K562 (cell line): ENCODE measurements around the gene EIF4EBP2. TPM values are rescaled to one million over a fixed set of nuclear protein-coding genes. Genes with fewer than 3 reads are reported as not detected.
A peak's percentile ranks its signal among the peaks of the same experiment; 100 is the strongest.

Experiments
- CXXC5 ChIP-seq: fragments of 250-450 bp; sonication (Bioruptor Pico); IDR thresholded peaks from 2 replicates; pipeline ENCODE4 v1.8.0; 2022; ENCODE audit warnings: inconsistent platforms, mild to moderate bottlenecking, moderate library complexity
- EGR1 ChIP-seq: fragments of 450-650 bp; conservative IDR thresholded peaks from 2 replicates; pipeline ENCODE4 v1.6.1; 2017; ENCODE audit warnings: mild to moderate bottlenecking
- L3MBTL2 ChIP-seq: fragments of 450-650 bp; IDR thresholded peaks from 2 replicates; pipeline ENCODE4 v1.6.1; 2016; ENCODE audit warnings: mild to moderate bottlenecking, moderate library complexity
- LEF1 ChIP-seq: fragments of 450-650 bp; IDR thresholded peaks from 2 replicates; pipeline ENCODE4 v1.6.1; 2016; ENCODE audit warnings: mild to moderate bottlenecking
- MYC ChIP-seq, 2 experiments: fragments of 250-450 bp in 1 of 2; sonication (Bioruptor Pico) in 1 of 2; IDR thresholded peaks; 2 replicates each; pipeline versions ENCODE4 v1.5.1 to v1.6.1; 2012 to 2021; ENCODE audit warnings: low read depth in 2 of 2, borderline replicate concordance in 1 of 2, improper control_type of control experiment in 1 of 2, low read length in 1 of 2, mild to moderate bottlenecking in 1 of 2, moderate library complexity in 1 of 2
- SMARCC2 ChIP-seq: fragments of 450-650 bp; IDR thresholded peaks from 2 replicates; pipeline ENCODE4 v1.6.1; 2017; ENCODE audit warnings: antibody characterized with exemption, moderate library complexity, mild to moderate bottlenecking, low read depth
- SOX6 ChIP-seq: fragments of 450-650 bp; IDR thresholded peaks from 2 replicates; pipeline ENCODE4 v1.6.1; 2014; ENCODE audit warnings: mild to moderate bottlenecking
- TCF7 ChIP-seq: sonication (generic); IDR thresholded peaks from 2 replicates; pipeline ENCODE4 v1.6.1; 2016; ENCODE audit warnings: antibody characterized with exemption, borderline replicate concordance
- polyA plus RNA-seq, 8 experiments: library from polyadenylated mRNA; depleted of rRNA in 4 of 8; stranded (reverse) in 5 of 8; unstranded in 3 of 8; fragments of >200 nt; fragmentation: Nextera tagmentation in 2 of 8; fragmentation: Illumina TruSeq in 1 of 8; extraction: Ambion mirVana in 2 of 8; extraction: Trizol in 1 of 8; gene quantifications; 2 replicates each; pipeline versions ENCODE4 v1.2.1 to v1.2.3, GENCODE V29; 2011 to 2014; ENCODE audit warnings: inconsistent platforms in 1 of 8, missing spikeins in 1 of 8
- total RNA-seq, 7 experiments: library from RNA; depleted of rRNA in 6 of 7; stranded (reverse); fragments of >200 nt in 6 of 7; fragmentation: Illumina TruSeq in 2 of 7; extraction: Trizol in 2 of 7; gene quantifications; 2 replicates each; pipeline versions ENCODE4 v1.2.1 to v1.2.3, GENCODE V29; 2011 to 2021; ENCODE audit warnings: low replicate concordance in 1 of 7
- TF ChIP-seq, protein P1 (sequence below), 2 experiments: IDR thresholded peaks; 2 replicates each; pipeline ENCODE4 v1.6.1; 2012; ENCODE audit warnings: improper control_type of control experiment in 2 of 2, low read depth in 2 of 2, low read length in 2 of 2, borderline replicate concordance in 1 of 2

The EIF4EBP2 gene
- total and polyA plus RNA-seq, 9 of the 15 experiments (the other 6 are each of a cell fraction or from before 2014, with no cell fraction given), result 16.1 to 67.5 (median 38.3) TPM

DNA sequence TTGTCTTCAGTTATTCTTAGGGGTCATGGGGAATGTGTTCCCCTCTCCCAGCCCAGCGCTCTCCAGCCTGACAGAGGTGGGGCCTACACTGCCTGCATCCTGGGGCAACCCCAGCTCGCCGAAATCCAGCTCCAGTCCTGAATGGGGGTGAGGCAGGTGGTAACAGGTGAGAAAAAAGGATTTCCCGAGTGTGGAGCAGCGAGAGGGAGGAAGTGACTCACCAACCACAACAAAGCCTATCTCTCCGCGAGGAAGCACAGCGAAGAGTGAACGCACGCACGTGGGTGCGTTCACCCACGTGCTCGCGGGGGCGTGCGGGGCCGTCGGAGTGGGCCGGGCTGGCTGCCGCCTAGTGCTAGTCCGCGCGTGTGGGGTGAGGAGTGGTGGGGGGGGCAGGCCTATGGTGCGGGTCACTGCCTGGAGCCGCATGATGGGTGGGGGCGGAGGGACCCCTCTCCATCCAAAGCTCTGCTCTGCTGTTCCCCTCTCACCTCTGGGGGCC lies 73.8 kb downstream of the EIF4EBP2 start (continued):
- peak; percentile 73 for TF ChIP-seq CXXC5 (CRISPR knock-in tag)
- TF ChIP-seq LEF1, result peak; percentile 85
- TF ChIP-seq EGR1, result peak; percentile 100
- 0 out of 2 replicates have a peak, but pooled peaks have one; percentile 32 for TF ChIP-seq SMARCC2
- peak; percentile 61 for TF ChIP-seq L3MBTL2
- TF ChIP-seq TCF7, result peak; percentile 99
- TF ChIP-seq MYC (IDR thresholded peaks at IDR 0.05; ENCODE audit: low read depth, low read length), result peak; percentile 80
- 0 out of 2 replicates have a peak, but pooled peaks have one; percentile 23 for TF ChIP-seq MYC (CRISPR knock-in tag; IDR thresholded peaks at IDR 0.05; ENCODE audit: borderline replicate concordance, low read depth)
- TF ChIP-seq, protein P1, sequence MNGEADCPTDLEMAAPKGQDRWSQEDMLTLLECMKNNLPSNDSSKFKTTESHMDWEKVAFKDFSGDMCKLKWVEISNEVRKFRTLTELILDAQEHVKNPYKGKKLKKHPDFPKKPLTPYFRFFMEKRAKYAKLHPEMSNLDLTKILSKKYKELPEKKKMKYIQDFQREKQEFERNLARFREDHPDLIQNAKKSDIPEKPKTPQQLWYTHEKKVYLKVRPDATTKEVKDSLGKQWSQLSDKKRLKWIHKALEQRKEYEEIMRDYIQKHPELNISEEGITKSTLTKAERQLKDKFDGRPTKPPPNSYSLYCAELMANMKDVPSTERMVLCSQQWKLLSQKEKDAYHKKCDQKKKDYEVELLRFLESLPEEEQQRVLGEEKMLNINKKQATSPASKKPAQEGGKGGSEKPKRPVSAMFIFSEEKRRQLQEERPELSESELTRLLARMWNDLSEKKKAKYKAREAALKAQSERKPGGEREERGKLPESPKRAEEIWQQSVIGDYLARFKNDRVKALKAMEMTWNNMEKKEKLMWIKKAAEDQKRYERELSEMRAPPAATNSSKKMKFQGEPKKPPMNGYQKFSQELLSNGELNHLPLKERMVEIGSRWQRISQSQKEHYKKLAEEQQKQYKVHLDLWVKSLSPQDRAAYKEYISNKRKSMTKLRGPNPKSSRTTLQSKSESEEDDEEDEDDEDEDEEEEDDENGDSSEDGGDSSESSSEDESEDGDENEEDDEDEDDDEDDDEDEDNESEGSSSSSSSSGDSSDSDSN (IDR thresholded peaks at IDR 0.05; ENCODE audit: borderline replicate concordance in 1 of 2, low read depth in 2 of 2, low read length in 2 of 2), result no peak
- TF ChIP-seq SOX6, result peak; percentile 92
- TF ChIP-seq, all 486 proteins: peak for 54

Other genes with a start within 250 kb of the EIF4EBP2 start
- 63.0 and 68.5 TPM in 2 replicates for gene SAR1A, start 233.6 kb upstream of the EIF4EBP2 start, total RNA-seq (2014; rRNA removed)
- 96.9 and 105 TPM in 2 replicates for gene SAR1A, start 233.6 kb upstream of the EIF4EBP2 start, total RNA-seq (2014; rRNA removed; fragmentation: Illumina TruSeq; extraction: Trizol)
- 79.4 and 84.9 TPM in 2 replicates for gene SAR1A, start 233.6 kb upstream of the EIF4EBP2 start, total RNA-seq (2015; rRNA removed; fragmentation: Illumina TruSeq; extraction: Trizol)
- gene SAR1A, start 233.6 kb upstream of the EIF4EBP2 start, total RNA-seq (2021), result 119 and 123 TPM in 2 replicates
- gene SAR1A, start 233.6 kb upstream of the EIF4EBP2 start, polyA plus RNA-seq (2011; rRNA removed), result 123 and 129 TPM in 2 replicates
- 73.8 and 76.6 TPM in 2 replicates for gene SAR1A, start 233.6 kb upstream of the EIF4EBP2 start, polyA plus RNA-seq (2014; fragmentation: Illumina TruSeq; extraction: Trizol)
- gene SAR1A, start 233.6 kb upstream of the EIF4EBP2 start, polyA plus RNA-seq (2014; fragmentation: Nextera tagmentation; extraction: Ambion mirVana), result 100 to 1,000 TPM; 115 to 132 TPM
- gene SAR1A, start 233.6 kb upstream of the EIF4EBP2 start, polyA plus RNA-seq (2014; rRNA removed), result 53.0 and 55.8 TPM in 2 replicates
- 378 and 453 TPM in 2 replicates for gene PPA1, start 170.7 kb upstream of the EIF4EBP2 start, total RNA-seq (2014; rRNA removed)
- 635 and 699 TPM in 2 replicates for gene PPA1, start 170.7 kb upstream of the EIF4EBP2 start, total RNA-seq (2014; rRNA removed; fragmentation: Illumina TruSeq; extraction: Trizol)
- gene PPA1, start 170.7 kb upstream of the EIF4EBP2 start, total RNA-seq (2015; rRNA removed; fragmentation: Illumina TruSeq; extraction: Trizol), result 463 and 482 TPM in 2 replicates
- gene PPA1, start 170.7 kb upstream of the EIF4EBP2 start, total RNA-seq (2021), result 418 and 448 TPM in 2 replicates
- gene PPA1, start 170.7 kb upstream of the EIF4EBP2 start, polyA plus RNA-seq (2011; rRNA removed), result 408 and 606 TPM in 2 replicates
- gene PPA1, start 170.7 kb upstream of the EIF4EBP2 start, polyA plus RNA-seq (2014; fragmentation: Illumina TruSeq; extraction: Trizol), result 454 and 471 TPM in 2 replicates
- gene PPA1, start 170.7 kb upstream of the EIF4EBP2 start, polyA plus RNA-seq (2014; fragmentation: Nextera tagmentation; extraction: Ambion mirVana), result 100 to 1,000 TPM; 301 to 366 TPM
- 591 and 627 TPM in 2 replicates for gene PPA1, start 170.7 kb upstream of the EIF4EBP2 start, polyA plus RNA-seq (2014; rRNA removed)
- not detected in 2 replicates for gene NPFFR1, start 120.1 kb upstream of the EIF4EBP2 start, total RNA-seq (2014; rRNA removed)
- gene NPFFR1, start 120.1 kb upstream of the EIF4EBP2 start, total RNA-seq (2014; rRNA removed; fragmentation: Illumina TruSeq; extraction: Trizol), result under 0.01 TPM in 1 of 2 replicates, not detected in the other
- not detected in 2 replicates for gene NPFFR1, start 120.1 kb upstream of the EIF4EBP2 start, total RNA-seq (2015; rRNA removed; fragmentation: Illumina TruSeq; extraction: Trizol)
- gene NPFFR1, start 120.1 kb upstream of the EIF4EBP2 start, total RNA-seq (2021), result not detected in 2 replicates
- not detected in 2 replicates for gene NPFFR1, start 120.1 kb upstream of the EIF4EBP2 start, polyA plus RNA-seq (2011; rRNA removed)
- gene NPFFR1, start 120.1 kb upstream of the EIF4EBP2 start, polyA plus RNA-seq (2014; fragmentation: Illumina TruSeq; extraction: Trizol), result not detected in 2 replicates
- gene NPFFR1, start 120.1 kb upstream of the EIF4EBP2 start, polyA plus RNA-seq (2014; fragmentation: Nextera tagmentation; extraction: Ambion mirVana), result not detected
- gene NPFFR1, start 120.1 kb upstream of the EIF4EBP2 start, polyA plus RNA-seq (2014; rRNA removed), result not detected in 2 replicates
- gene LRRC20, start 21.5 kb upstream of the EIF4EBP2 start, total RNA-seq (2014; rRNA removed), result 9.8 and 14.3 TPM in 2 replicates
- gene LRRC20, start 21.5 kb upstream of the EIF4EBP2 start, total RNA-seq (2014; rRNA removed; fragmentation: Illumina TruSeq; extraction: Trizol), result 3.9 and 4.4 TPM in 2 replicates
- 8.6 and 10.1 TPM in 2 replicates for gene LRRC20, start 21.5 kb upstream of the EIF4EBP2 start, total RNA-seq (2015; rRNA removed; fragmentation: Illumina TruSeq; extraction: Trizol)
- gene LRRC20, start 21.5 kb upstream of the EIF4EBP2 start, total RNA-seq (2021), result 12.4 and 13.1 TPM in 2 replicates
- gene LRRC20, start 21.5 kb upstream of the EIF4EBP2 start, polyA plus RNA-seq (2011; rRNA removed), result 15.8 and 16.9 TPM in 2 replicates
- 14.2 and 16.7 TPM in 2 replicates for gene LRRC20, start 21.5 kb upstream of the EIF4EBP2 start, polyA plus RNA-seq (2014; fragmentation: Illumina TruSeq; extraction: Trizol)
- 1 to 10 TPM; 2.3 to 3.0 TPM for gene LRRC20, start 21.5 kb upstream of the EIF4EBP2 start, polyA plus RNA-seq (2014; fragmentation: Nextera tagmentation; extraction: Ambion mirVana)
- 11.0 and 11.4 TPM in 2 replicates for gene LRRC20, start 21.5 kb upstream of the EIF4EBP2 start, polyA plus RNA-seq (2014; rRNA removed)
- gene NODAL, start 37.5 kb downstream of the EIF4EBP2 start, total RNA-seq (2014; rRNA removed), result not detected in 2 replicates
- gene NODAL, start 37.5 kb downstream of the EIF4EBP2 start, total RNA-seq (2014; rRNA removed; fragmentation: Illumina TruSeq; extraction: Trizol), result not detected in 2 replicates
- gene NODAL, start 37.5 kb downstream of the EIF4EBP2 start, total RNA-seq (2015; rRNA removed; fragmentation: Illumina TruSeq; extraction: Trizol), result not detected in 2 replicates
- not detected in 2 replicates for gene NODAL, start 37.5 kb downstream of the EIF4EBP2 start, total RNA-seq (2021)
- not detected in 2 replicates for gene NODAL, start 37.5 kb downstream of the EIF4EBP2 start, polyA plus RNA-seq (2011; rRNA removed)
- gene NODAL, start 37.5 kb downstream of the EIF4EBP2 start, polyA plus RNA-seq (2014; fragmentation: Illumina TruSeq; extraction: Trizol), result not detected in 2 replicates
- gene NODAL, start 37.5 kb downstream of the EIF4EBP2 start, polyA plus RNA-seq (2014; fragmentation: Nextera tagmentation; extraction: Ambion mirVana), result not detected
- not detected in 2 replicates for gene NODAL, start 37.5 kb downstream of the EIF4EBP2 start, polyA plus RNA-seq (2014; rRNA removed)
- 0.09 and 0.16 TPM in 2 replicates for gene PALD1, start 74.6 kb downstream of the EIF4EBP2 start, total RNA-seq (2014; rRNA removed)
- gene PALD1, start 74.6 kb downstream of the EIF4EBP2 start, total RNA-seq (2014; rRNA removed; fragmentation: Illumina TruSeq; extraction: Trizol), result 0.03 and 0.07 TPM in 2 replicates
- 0.04 and 0.07 TPM in 2 replicates for gene PALD1, start 74.6 kb downstream of the EIF4EBP2 start, total RNA-seq (2015; rRNA removed; fragmentation: Illumina TruSeq; extraction: Trizol)
- 0.27 and 0.29 TPM in 2 replicates for gene PALD1, start 74.6 kb downstream of the EIF4EBP2 start, total RNA-seq (2021)
- 0.13 and 0.26 TPM in 2 replicates for gene PALD1, start 74.6 kb downstream of the EIF4EBP2 start, polyA plus RNA-seq (2011; rRNA removed)
- gene PALD1, start 74.6 kb downstream of the EIF4EBP2 start, polyA plus RNA-seq (2014; fragmentation: Illumina TruSeq; extraction: Trizol), result 0.03 and 0.15 TPM in 2 replicates
- not detected for gene PALD1, start 74.6 kb downstream of the EIF4EBP2 start, polyA plus RNA-seq (2014; fragmentation: Nextera tagmentation; extraction: Ambion mirVana)
- gene PALD1, start 74.6 kb downstream of the EIF4EBP2 start, polyA plus RNA-seq (2014; rRNA removed), result 0.13 and 0.15 TPM in 2 replicates
- 4.9 and 5.3 TPM in 2 replicates for gene PRF1, start 198.6 kb downstream of the EIF4EBP2 start, total RNA-seq (2014; rRNA removed)
- gene PRF1, start 198.6 kb downstream of the EIF4EBP2 start, total RNA-seq (2014; rRNA removed; fragmentation: Illumina TruSeq; extraction: Trizol), result 4.3 and 5.4 TPM in 2 replicates
- 6.4 and 7.9 TPM in 2 replicates for gene PRF1, start 198.6 kb downstream of the EIF4EBP2 start, total RNA-seq (2015; rRNA removed; fragmentation: Illumina TruSeq; extraction: Trizol)
- gene PRF1, start 198.6 kb downstream of the EIF4EBP2 start, total RNA-seq (2021), result 8.6 and 9.0 TPM in 2 replicates
- gene PRF1, start 198.6 kb downstream of the EIF4EBP2 start, polyA plus RNA-seq (2011; rRNA removed), result 0.84 and 4.3 TPM in 2 replicates
- 6.4 and 10.7 TPM in 2 replicates for gene PRF1, start 198.6 kb downstream of the EIF4EBP2 start, polyA plus RNA-seq (2014; fragmentation: Illumina TruSeq; extraction: Trizol)
- gene PRF1, start 198.6 kb downstream of the EIF4EBP2 start, polyA plus RNA-seq (2014; fragmentation: Nextera tagmentation; extraction: Ambion mirVana), result 1 to 10 TPM; 6.3 to 7.4 TPM
- 3.2 and 3.8 TPM in 2 replicates for gene PRF1, start 198.6 kb downstream of the EIF4EBP2 start, polyA plus RNA-seq (2014; rRNA removed)